NCI-H345 treated with DMSO at 0.1 percent for 48 hours (cell line): Measurements from ENCODE around the gene KCNAB1.
"Not testable (repeated sequence)": the region's sequence is repeated elsewhere in the genome, so short reads cannot be mapped to it uniquely, and the experiment has no call there.

Experiments used
- DNase-seq: peaks from one replicate; lab custom pipeline; 2025; ENCODE audit not compliant: unreplicated experiment; lab: John Stamatoyannopoulos, UW

The KCNAB1 gene

DNA sequence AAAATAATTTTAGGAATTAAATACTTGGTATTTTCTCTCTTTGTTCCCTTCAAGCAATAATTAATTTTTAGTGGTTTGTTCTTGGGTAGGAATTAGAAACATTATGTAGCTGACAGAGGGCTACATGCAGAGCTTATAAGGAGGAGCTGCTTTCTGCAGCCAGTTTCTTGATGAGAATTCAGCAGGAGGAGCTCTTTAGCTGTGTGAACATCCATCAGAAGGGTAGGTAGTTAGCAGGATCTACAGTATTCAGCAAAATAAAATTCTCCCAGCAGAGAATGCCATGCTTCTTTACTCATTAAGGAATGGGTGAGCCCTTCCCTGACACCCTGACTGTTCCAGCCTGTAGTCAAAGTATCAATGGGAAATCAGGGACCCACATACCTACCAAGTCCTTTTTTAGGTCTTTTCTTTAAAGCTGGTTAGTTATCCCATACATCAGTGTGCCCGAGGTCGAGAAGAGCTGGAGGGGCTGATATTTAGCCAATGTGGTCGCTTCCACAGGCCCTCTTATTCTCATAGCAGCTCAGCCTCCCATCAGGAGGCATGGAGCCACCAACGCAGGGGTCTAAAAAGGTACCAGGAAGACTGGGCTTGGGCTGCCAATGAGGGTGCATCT, 54.0 kb downstream of the KCNAB1 start:
- DNase-seq: no peak

DNA sequence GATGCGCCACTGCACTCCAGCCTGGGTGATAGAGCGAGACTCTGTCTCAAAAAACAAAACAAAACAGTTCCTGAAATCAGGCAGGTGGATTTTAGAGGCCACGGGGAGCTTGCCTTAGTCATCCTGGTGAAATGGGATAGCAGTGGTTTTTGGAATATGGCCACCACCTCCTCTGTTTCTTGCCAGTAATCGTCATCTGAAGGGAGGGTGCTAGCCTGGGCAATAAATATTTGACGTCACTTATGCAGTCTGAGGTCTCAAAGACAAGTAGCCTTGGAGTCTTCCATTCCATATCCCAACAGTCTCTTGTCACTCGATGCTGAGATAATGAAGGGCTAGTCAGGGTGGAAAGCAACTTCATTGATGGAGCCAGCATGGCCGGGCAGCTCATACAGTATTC, 55.2 kb downstream of the KCNAB1 start:
- DNase-seq: no peak

DNA sequence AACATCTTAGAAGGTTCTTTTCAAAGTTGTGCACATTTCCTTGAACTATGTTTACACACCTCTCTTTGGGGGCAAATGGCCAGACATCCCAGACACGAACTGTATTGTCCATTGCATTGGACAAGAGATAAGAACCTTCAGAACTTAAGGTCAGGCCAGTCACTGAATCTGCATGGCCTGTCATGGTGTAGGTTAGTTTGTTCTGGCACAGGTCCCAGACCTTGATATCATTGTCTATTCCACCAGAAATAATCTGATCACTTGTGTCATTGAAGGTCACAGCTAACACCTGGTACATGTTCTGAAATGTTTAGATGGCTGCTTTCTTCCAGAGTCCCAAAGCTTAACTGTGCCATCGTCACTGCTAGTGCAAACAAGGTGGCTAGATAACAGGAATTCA, 55.7 kb downstream of the KCNAB1 start:
- no peak for DNase-seq

DNA sequence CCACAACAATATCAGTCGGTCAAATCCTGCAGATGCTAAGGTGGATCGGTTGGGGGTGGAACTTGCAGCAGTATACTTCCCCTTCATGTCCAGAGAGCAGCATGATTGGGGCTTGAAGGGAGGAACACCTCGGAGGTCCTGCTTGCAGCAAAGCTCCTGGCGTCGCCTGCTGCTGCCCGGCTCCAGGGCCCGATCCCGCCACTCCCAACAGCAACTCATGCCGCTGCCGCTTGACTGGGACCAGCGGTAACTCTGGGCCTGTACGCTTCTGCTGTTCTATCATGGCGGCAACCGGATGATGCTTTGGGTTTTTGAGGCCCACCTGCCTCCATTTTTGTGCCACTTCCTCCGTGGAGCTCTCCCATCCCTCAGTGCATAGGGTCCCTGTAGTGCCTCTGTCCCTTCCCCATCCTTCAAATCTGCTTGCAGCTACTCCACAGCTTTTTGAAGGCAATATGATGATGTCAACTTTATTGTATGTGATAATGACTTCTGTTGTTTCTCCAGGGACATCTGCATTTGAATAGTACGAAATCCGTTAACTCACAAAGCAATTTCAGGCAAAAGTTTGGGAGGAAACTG, 56.3 kb downstream of the KCNAB1 start:
- no peak for DNase-seq

DNA sequence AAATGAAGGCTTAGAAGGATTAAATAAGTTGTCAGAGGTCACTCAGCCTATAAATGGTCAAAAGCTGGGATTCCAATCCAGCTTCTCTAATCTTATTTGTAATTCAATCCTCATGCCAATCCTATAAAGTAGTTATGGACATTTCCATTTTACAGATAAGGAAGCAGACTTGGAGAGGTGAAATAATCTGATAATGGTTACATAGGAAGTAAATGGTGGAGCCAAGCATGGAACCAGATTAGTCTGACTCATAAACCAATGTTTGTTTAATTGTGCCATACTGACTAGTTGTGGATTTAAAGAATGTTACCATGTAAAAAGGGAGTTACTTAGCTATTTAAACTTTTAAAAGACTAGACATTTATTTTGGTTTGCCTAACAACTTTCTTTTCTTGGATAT, 59.7 kb downstream of the KCNAB1 start:
- DNase-seq: no peak

DNA sequence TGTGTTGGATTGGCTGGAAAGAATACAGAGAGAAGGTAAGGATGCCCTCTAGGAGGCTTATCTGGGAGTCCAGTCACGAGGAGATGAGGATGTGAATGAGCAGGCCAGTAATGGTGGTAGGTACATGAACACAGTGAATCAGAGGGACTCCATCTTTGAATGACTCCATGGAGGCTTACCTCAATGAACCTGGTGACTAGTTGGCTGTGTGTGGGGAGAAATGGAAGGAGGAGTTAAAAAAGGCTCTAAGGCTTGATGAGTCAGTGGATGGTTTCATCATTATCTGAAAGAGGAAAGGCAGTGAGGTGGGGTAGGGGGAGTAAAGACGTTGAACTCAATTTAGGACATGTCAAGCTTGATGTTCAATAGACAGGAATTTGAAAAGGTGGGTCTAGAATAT, 61.1 kb downstream of the KCNAB1 start:
- no peak for DNase-seq

DNA sequence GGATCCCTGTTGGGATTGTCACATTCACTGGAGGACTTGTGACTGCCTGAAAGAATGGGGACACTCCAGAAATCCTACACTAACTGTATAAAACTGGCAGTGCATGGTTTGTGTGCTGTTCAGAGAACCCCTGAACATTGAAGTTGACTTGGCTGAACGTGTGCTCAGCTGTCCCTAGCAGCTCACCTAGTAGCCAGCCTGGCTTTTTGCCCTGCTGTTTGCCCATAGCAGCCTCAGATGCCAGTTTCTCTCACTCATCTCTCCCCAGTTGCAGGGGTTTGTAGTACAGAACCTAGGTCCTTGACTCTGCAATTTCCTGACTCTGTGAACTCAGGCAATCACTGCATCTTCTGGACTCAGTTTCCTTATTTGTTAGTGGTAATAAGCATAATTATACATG, 63.0 kb downstream of the KCNAB1 start:
- no peak for DNase-seq

DNA sequence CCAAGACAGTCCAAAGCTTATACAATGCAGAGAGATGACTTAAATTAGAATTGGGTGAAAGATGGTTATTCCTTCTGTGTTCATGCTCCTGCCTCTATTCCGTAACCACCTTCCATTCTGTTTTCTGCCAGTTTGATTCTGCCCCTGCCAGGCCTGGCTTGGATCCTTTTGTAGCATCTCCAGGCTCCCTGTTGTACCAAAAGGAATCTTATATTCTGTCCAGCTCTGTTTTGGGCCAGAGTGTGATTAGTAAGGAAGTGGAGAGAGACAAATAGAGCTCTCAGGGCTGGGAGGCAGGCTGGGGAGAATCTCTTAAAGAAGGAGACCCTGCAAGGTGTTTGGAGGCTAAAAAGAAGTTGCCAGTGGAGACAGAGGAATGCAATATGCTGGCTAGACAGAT, 63.8 kb downstream of the KCNAB1 start:
- DNase-seq: no peak

DNA sequence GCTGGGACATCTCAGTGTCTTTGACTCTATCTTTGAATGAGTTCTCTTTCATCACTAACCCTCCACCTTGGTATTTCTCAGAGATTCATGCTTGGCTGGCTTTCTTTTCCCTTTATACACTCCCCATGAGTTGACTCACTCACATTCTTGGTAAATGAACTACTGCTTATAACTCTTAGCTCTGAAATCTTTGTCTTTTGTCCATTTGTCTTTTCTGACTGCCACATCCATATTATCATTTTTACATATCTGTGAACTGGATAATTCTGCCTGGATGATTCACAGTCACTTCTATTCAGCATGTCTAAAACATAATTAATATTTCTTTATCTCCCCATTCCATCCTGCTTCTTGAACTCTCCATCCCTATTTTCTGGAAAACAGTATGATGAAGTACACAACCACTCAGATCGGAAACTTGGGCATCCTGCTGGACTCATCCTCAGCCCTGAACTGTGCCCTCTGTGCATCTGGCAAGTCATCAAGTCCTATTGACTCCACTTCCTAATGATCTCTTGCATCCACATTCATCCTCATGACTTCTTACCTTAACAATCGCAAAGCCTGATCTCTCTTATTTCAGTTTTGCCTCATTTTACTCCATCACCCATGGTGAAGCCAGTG, 66.9 kb downstream of the KCNAB1 start:
- DNase-seq: no peak

DNA sequence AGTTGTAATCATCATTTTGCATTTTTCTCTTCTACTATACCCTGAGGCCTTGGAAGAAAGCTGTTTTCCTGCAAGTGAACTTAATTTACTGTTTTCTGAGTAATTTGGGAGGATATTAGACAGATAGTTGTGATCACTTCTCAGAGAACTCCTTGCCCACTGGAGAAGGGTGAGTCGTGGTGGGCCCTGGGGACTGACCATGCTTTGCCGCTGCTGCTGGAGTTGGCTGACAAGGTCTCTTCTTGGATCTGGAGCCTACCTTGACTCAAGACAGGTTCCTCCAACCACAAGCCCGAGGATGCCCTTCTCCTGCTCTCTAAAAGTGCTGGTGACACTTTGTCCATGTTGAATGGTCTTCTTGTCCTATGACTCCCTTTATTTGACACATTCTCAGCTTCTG, 68.4 kb downstream of the KCNAB1 start:
- DNase-seq: no peak

DNA sequence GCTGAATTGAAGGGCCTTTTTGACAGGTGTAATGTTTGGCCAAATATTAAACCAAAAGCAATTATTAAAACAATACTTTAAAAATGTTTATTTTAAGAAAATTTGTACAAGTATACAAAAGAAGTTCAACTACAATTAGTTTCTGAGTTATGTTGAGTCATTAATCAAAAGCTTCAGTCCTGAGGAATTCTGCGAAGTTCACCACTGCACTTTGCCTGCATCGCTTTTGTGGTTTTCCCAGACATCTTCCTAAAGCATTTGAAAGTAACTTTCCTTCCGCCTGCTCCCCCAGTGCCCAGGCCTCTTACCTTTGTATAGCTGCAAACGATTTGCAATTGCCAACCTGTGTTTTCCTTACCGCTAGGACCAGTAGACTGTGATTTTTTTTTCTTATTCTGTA, 69.5 kb downstream of the KCNAB1 start:
- DNase-seq: no peak

DNA sequence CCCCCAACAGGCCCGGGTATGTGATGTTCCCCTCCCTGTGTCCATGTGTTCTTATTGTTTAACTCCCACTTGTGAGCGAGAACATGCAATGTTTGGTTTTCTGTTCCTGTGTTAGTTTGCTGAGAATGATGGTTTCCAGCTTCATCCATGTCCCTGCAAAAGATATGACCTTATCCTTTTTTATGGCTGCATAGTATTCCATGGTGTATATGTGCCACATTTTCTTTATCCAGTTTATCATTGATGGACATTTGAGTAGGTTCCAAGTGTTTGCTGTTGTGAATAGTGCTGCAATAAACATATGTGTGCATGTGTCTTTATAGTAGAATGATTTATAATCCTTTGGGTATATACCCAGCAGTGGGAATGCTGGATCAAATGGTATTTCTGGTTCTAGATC, 74.6 kb downstream of the KCNAB1 start:
- not testable (repeated sequence) for DNase-seq

DNA sequence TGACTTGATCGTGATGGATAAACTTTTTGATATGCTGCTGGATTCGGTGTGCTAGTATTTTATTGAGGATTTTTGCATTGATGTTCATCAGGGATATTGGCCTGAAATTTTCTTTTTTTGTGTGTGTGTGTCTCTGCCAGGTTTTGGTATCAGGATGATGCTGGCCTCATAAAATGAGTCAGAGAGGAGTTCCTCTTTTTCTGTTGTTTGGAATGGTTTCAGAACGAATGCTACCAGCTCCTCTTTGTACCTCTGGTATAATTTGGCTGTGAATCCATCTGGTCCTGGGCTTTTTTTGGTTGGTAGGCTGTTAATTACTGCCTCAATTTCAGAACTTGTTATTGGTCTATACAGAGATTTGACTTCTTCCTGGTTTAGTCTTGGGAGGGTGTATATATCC, 76.8 kb downstream of the KCNAB1 start:
- DNase-seq: not testable (repeated sequence)

DNA sequence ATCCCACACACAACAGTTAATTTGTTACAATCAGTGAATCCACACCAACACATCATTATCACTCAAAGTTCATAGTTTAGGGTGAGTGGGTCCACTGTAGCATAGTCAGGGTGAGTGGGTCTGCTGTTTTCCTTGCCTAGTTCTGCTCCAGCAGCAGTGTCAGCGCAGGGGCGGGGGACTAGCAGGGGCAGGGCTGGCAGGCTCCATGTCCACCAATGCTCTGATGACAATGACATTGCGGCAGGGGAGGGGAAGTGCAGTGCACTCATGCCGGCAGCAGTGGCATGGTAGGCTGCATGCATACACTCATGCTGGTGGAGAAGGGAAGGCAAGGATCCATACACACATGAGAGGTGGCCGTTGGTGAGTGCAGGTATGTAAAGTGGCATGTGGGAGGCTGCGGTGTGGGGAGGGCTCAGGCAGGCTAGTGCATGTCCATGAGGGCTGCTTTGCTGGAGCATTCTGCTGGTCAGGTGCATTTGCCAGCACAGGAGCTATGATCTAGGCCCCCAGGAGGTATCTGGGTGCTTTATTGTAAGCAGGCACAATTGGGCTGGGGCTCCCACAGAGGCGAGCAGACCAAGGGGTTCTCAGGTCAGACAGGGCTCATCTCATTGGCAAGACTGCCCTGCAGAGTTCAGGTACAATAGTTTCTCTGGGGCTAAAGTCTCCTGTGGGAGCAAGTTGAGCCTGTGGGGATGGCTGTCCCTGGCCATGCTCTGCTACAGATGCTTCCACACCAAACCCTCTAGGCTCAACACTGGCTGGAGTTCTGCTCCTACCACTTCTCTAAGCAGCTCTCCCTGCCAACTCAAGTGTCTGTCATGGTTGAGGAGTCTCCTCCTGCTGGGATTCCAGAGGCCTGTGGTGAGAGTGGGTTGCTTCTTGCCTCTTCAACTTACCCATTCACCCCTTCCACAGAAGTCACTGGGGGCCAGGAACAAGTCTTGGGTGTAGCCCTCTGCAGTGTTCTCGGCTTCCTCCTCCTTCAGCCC, 81.3 kb downstream of the KCNAB1 start:
- DNase-seq: no peak

DNA sequence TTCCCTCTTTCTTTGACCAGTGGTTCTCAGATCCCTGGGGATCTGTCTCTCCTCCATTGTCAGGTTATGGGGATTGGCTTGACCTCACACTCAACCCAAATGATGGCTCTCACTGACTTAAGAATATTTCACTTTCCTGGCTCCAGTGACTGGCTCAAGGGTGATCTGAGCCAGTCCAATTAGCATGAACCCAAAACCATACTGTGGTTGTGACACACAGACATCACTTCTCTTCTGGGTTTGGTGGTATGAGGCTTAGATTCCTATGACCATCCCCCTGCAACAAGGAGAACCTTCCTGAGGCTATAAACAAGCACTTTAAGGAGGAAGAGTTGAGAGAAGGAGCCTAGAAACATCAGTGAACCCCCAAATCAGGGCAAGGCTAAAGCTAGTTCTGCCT, 85.8 kb downstream of the KCNAB1 start:
- no peak for DNase-seq

DNA sequence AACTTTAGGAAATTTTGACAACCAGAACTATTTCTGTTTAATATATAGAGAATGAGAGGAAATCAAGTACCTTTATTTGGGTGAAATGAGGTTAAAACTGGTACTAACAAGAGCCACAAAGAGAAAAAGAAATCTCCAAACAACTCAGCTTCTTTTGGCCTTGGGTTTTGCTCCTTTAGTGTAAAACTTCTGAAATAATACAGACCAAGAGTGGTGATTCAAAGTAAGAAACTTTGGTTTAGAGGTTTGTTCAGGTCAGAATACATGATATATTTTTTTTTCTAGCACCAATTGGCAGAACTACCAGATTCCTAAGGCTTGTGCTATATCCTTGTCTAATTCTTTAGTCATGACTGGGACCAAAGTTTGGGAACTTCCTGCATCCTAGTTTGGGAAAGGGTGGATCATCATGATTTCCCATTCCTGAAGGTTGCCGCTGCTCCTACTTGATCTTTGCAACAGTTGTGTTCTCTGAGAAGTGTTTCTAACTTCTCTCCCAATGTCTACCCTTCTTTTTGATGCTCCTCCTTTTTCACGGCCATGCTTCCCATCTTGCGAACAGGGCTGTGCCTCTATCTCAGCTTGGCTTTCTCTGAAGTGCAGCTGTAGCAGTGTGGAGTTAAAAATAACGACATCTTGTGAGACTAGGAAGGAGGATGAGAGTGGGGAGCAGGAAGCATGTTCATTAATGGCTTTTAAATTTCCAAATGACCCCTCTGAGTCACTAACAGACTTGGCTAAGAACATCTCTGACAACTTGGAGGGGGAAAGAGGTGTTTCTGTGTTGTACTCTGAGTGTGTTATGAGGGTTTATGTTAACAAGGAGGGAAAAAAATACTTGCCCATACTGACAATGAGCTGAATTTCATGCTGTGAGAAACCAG, 87.7 kb downstream of the KCNAB1 start:
- DNase-seq: no peak

DNA sequence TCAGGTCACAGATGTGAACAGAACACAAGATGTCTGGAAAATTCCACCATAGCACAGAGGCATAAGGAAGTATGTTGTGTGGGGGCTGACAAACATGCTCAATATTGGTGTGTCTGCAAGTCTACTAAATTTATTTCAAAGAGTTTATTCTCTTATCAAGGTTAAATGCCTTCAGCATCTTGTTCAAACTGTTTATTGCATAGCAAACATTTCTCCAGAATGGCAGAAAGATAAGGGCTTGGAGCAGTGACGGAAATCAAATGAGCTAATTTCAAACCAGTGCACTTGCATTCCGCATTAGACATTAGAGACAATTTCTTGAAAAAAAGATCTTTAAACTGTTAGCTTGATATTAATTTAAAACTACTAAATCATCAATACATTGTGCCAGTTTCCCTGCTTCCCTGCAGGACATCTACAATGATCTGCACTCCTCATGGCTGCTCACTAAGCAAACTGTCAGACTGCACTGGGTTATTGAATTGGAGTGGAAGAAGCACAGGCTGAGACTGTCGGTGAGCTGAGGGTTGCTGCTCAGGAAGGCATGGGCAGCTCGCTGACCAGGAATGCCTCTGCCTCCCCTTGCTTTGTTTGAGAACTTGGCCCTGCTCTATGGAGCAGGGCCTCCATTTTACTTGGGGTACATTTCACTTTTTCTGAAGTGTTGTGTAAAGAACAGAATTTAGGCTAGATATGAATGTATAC, 89.4 kb downstream of the KCNAB1 start:
- DNase-seq: no peak

DNA sequence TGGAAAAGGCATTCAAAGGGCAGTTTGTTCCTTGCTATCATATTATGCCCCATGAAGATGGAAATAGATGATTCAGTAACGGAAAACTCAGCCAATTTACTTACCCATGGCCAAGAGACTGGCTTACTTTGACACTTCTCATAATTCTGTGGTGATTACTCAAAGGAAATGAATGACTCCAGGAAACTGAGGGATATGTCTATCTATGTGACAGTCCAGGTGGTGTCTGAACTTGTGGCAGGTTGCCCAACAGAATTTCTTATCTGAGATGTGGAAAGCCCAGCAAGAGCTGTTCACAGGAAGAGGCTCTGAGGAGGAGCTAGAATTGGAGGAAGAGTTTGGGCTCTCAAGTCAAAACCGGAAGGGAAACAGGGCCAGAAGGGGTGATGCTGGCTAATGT, 91.2 kb downstream of the KCNAB1 start:
- DNase-seq: no peak

DNA sequence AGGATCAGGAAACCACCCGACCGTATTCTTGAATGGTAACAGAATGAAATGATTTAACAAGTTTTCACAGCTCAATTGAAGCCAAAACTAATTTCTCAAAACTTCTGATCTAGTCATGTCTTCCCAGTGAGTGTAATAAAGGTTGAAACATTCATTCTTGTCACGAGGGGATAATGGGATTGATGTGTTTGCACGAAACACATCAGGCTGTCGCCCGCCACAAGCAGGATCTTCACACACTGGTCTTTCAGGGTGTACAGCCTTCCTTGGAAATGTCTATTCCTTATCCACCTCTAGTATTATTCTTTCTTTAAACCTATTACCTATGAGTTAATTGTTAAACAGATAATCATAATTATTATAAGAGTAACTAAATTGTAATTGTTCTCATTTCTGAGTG, 94.3 kb downstream of the KCNAB1 start:
- DNase-seq: no peak

DNA sequence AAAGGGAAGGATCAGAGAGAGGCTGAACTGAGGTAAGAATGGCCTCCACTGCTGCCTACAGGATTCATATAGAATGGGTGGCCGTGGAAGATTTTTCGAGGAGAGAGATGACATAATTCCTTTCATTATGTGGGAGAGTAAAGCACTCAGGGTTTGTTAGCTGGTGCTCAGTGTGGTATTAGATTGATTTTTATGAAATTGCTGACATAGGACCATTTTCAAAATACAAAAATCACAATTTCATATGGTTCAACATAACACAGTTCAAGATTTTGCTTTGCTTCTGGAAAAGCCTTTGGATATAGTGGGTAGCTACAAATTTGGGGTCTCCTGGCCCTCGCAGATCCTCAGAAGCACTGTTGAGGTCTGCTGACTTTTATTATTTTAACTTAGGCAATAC, 95.4 kb downstream of the KCNAB1 start:
- no peak for DNase-seq
